Measurements from ENCODE around the gene PLPPR3.
A peak's percentile ranks its signal among the peaks of the same experiment; 100 is the strongest.

Gene PLPPR3

GRCh38 chr19:804419-805165 is 17.2 kb downstream of the PLPPR3 start:
- DNase-seq (ENCODE audit: low read depth): no peak
- no peak overlapping the region for H3K4me3 ChIP-seq (ENCODE audit: low read length)
- TF ChIP-seq, protein P1, sequence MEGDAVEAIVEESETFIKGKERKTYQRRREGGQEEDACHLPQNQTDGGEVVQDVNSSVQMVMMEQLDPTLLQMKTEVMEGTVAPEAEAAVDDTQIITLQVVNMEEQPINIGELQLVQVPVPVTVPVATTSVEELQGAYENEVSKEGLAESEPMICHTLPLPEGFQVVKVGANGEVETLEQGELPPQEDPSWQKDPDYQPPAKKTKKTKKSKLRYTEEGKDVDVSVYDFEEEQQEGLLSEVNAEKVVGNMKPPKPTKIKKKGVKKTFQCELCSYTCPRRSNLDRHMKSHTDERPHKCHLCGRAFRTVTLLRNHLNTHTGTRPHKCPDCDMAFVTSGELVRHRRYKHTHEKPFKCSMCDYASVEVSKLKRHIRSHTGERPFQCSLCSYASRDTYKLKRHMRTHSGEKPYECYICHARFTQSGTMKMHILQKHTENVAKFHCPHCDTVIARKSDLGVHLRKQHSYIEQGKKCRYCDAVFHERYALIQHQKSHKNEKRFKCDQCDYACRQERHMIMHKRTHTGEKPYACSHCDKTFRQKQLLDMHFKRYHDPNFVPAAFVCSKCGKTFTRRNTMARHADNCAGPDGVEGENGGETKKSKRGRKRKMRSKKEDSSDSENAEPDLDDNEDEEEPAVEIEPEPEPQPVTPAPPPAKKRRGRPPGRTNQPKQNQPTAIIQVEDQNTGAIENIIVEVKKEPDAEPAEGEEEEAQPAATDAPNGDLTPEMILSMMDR (IDR thresholded peaks at IDR 0.05; ENCODE audit: insufficient read depth, low read depth, low read length, missing control alignments): no peak

GRCh38 chr19:803686-804418 is 17.9 kb downstream of the PLPPR3 start:
- no peak for DNase-seq (ENCODE audit: low read depth)

GRCh38 chr19:803099-803561 is 18.6 kb downstream of the PLPPR3 start:
- H3K4me3 ChIP-seq (ENCODE audit: low read length): no peak overlapping the region
- DNase-seq (ENCODE audit: low read depth): no peak
- TF ChIP-seq, protein P1 (IDR thresholded peaks at IDR 0.05; ENCODE audit: insufficient read depth, low read depth, low read length, missing control alignments): no peak

More at GRCh38 chr19:803686-804418, 17.9 kb downstream of the PLPPR3 start:
- TF ChIP-seq, protein P1 (IDR thresholded peaks at IDR 0.05; ENCODE audit: insufficient read depth, low read depth, low read length, missing control alignments): no peak
- H3K4me3 ChIP-seq (ENCODE audit: low read length): no peak overlapping the region

DNA sequence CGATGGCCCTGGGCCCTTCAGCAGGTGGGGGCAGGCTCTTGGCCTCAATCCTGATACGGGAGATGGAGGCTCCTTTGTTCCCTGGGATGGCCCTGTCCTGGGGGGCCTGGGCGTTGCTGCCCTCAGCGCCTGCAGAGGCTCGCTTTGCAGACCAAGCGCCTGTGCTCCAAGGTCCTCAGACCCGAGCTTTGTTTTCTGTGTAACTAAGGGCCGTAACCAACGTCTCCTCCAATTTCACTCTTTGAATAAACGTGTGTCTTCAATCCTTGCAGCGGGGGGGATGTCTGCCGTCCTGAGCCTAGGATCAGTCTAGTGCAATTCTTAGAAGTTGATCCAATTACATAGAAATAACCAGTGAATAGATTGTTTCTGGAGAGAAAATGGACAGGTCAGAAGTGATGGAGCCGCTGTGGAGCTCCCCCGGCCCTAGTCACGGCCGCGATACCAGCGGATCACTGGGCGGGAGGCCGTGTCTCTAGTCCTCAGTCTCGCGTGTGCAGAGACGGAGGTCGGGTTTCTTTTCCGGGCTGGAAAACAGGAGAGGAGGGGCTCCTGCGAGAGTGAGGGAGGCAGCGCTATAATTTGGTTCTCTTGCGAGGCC is 19.2 kb downstream of the PLPPR3 start:
- no peak for DNase-seq (ENCODE audit: low read depth)
- no peak overlapping the region for H3K4me3 ChIP-seq (ENCODE audit: low read length)
- TF ChIP-seq, protein P1 (IDR thresholded peaks at IDR 0.05; ENCODE audit: insufficient read depth, low read depth, low read length, missing control alignments): no peak

DNA sequence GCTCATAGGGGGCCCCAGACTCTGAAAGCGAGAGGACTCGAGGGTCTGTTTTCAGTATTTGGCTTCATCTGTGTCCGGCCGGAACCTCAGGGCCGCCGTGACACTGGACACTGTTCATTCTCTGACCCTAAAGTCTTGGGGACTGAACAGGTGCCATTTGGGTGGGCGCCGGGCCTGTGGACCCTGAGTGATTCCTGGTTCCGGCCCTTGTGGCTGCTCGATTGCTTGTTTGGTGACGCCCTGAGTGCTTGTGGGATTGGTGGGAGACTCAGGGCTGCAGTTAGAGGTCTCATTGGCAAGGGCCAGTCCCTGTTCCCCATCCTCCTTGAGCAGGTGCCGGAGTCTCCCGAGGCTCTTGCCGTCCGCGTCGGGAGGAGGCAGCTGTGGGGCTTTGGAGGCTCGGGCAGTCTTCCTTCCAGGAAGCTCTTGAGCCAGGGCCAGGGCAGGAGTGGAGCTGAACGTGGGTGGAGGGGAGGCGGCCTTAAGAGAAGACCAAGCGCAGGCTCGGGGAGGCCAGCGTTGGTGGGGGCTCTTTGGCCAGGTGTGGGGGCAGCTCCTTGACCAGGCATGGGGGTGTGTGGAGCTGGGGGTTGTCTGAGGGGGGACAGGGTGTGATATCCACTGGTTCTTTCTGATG is 19.8 kb downstream of the PLPPR3 start:
- DNase-seq (ENCODE audit: low read depth): peak; percentile 41
- TF ChIP-seq, protein P1 (IDR thresholded peaks at IDR 0.05; ENCODE audit: insufficient read depth, low read depth, low read length, missing control alignments): no peak
- H3K4me3 ChIP-seq (ENCODE audit: low read length): peak overlapping the region; percentile 54

DNA sequence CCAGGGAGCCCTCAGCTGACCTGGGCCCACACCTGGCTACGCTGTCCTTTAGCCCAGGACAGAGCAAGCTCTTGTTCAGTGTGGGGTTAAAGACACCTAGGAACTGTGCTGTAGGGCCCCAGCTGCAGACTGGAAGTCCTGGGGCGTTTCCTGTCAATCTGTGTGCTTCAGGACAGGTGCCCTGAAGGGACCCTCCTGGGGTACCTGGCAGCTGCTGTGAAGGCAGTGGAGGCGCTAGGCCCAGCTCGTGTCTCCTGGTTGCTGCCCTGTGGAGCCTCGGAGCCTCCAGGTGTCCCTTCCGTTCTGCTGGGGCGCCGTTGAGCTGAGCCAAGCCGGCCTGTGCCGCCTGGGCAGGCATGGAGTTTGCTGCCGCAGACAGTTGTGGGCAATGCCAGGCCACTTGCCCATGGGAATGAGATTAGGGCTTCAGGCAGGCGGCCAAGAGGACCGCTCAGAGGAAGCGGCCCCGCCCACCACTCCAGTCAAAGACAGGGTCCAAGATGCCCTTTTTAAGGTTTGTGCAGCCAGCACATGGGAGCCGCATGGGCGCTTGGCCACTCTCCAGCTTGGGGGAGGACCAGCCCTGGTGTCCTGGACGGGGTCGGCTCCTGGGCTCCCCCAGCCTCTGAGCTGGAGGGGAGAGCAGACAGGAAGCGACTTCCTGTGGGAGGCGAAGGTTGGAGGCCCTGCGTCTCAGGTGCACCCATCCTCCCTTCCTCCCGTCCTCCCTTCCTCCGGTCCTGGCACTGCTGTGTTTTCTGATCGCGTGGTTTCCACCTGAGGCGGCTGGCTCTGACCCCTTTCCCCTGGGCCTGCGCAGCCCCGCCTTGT is 20.5 kb downstream of the PLPPR3 start:
- TF ChIP-seq, protein P1 (IDR thresholded peaks at IDR 0.05; ENCODE audit: insufficient read depth, low read depth, low read length, missing control alignments): no peak
- H3K4me3 ChIP-seq (ENCODE audit: low read length): peak overlapping the region; percentile 54
- no peak for DNase-seq (ENCODE audit: low read depth)
